AG04450 (cell line): Measurements from ENCODE around the gene PTPRD. TPM values are rescaled to one million over a fixed set of nuclear protein-coding genes. Genes with fewer than 3 reads are reported as not detected.
"Not testable (repeated sequence)": the region's sequence is repeated elsewhere in the genome, so short reads cannot be mapped to it uniquely, and the experiment has no call there.

Source experiments
- CTCF ChIA-PET: fragments of 300-600, 350-600 bp; formaldehyde crosslinking; extraction: SDS; loops from one replicate; lab custom pipeline; 2022; ENCODE audit warnings: antibody characterized with exemption, inconsistent platforms; lab: Charles Lee
- POLR2A ChIA-PET: fragments of 350-600 bp; formaldehyde crosslinking; extraction: SDS; loops from one replicate; lab custom pipeline; 2021; ENCODE audit warnings: antibody characterized with exemption, inconsistent platforms; lab: Yijun Ruan, JAX
- DNase-seq: peaks from one replicate; pipeline ENCODE4 v3.0.0-alpha.2; 2011; ENCODE audit warnings: low read depth, low spot score
- H3K27ac ChIP-seq: one replicate; pipeline ENCODE4 v1.5.1; 2012; ENCODE audit warnings: low read depth, low read length, control low read depth
- H3K27me3 ChIP-seq: one replicate; pipeline ENCODE4 v1.6.0; 2012; ENCODE audit warnings: low read length; ENCODE audit not compliant: control insufficient read depth, insufficient read depth
- H3K4me3 ChIP-seq: 2 replicates; pipeline ENCODE4 v1.5.1; 2011; ENCODE audit warnings: mild to moderate bottlenecking, low read depth, low read length, control low read depth
- H3K9me3 ChIP-seq: 2 replicates; pipeline ENCODE4 v1.5.1; 2012; ENCODE audit warnings: low read length; ENCODE audit not compliant: control insufficient read depth, insufficient read depth
- polyA plus RNA-seq: library from polyadenylated mRNA; depleted of rRNA; stranded (reverse); fragments of >200 nt; gene quantifications from 2 replicates; pipeline ENCODE4 v1.2.3, GENCODE V29; 2011
- TF ChIP-seq, protein P1 (sequence below): IDR thresholded peaks from 2 replicates; pipeline ENCODE4 v1.5.1; 2011; ENCODE audit warnings: low read depth, low read length, control low read depth, inconsistent platforms

Gene PTPRD
- polyA plus RNA-seq, 1 experiment, result 0.19 TPM

GRCh38 chr9:8980496-8981013 is 1632.2 kb downstream of the PTPRD start:
- peaks cover 3% of the 10 kb centered on the region; the same call in 1 of the 2 replicates for H3K9me3 ChIP-seq
- no peak for DNase-seq
- no peak overlapping the region for H3K4me3 ChIP-seq
- H3K27me3 ChIP-seq, result no peaks in the 10 kb centered on the region
- H3K27ac ChIP-seq, result no peak overlapping the region
- TF ChIP-seq, protein P1, sequence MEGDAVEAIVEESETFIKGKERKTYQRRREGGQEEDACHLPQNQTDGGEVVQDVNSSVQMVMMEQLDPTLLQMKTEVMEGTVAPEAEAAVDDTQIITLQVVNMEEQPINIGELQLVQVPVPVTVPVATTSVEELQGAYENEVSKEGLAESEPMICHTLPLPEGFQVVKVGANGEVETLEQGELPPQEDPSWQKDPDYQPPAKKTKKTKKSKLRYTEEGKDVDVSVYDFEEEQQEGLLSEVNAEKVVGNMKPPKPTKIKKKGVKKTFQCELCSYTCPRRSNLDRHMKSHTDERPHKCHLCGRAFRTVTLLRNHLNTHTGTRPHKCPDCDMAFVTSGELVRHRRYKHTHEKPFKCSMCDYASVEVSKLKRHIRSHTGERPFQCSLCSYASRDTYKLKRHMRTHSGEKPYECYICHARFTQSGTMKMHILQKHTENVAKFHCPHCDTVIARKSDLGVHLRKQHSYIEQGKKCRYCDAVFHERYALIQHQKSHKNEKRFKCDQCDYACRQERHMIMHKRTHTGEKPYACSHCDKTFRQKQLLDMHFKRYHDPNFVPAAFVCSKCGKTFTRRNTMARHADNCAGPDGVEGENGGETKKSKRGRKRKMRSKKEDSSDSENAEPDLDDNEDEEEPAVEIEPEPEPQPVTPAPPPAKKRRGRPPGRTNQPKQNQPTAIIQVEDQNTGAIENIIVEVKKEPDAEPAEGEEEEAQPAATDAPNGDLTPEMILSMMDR, result no peak
- POLR2A ChIA-PET, result no interaction called here
- CTCF ChIA-PET, result no interaction called here

GRCh38 chr9:8978334-8978733 is 1634.5 kb downstream of the PTPRD start:
- Histone ChIP-seq H3K27me3 (no peaks in the 10 kb centered on the region), H3K27ac (no peak overlapping the region), H3K9me3 (peaks cover 3% of the 10 kb centered on the region; the same call in 1 of the 2 replicates), H3K4me3 (no peak overlapping the region)
- DNase-seq, result no peak
- ChIA-PET POLR2A (no interaction called here), CTCF (no interaction called here)
- TF ChIP-seq, protein P1, result no peak

DNA sequence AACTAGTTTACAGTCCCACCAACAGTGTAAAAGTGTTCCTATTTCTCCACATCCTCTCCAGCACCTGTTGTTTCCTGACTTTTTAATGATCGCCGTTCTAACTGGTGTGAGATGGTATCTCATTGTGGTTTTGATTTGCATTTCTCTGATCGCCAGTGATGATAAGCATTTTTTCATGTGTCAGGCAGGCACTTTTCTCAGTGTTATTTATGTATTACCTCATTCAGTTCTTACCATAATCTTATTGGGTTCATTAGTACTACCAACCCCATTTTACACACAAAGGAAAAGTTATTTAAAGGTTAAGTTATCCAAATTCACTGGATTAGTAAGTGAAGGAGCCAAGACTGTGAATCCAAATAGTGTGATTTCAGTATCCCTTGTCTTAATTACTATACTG is 1644.5 kb downstream of the PTPRD start:
- H3K9me3 ChIP-seq, POLR2A ChIA-PET, H3K4me3 ChIP-seq, H3K27me3 ChIP-seq, CTCF ChIA-PET, H3K27ac ChIP-seq, DNase-seq: not testable (repeated sequence)

- CTCF ChIA-PET, result no interaction called here
- DNase-seq, result no peak
Measured at GRCh38 chr9:8963885-8964284, 1648.9 kb downstream of the PTPRD start.

DNA sequence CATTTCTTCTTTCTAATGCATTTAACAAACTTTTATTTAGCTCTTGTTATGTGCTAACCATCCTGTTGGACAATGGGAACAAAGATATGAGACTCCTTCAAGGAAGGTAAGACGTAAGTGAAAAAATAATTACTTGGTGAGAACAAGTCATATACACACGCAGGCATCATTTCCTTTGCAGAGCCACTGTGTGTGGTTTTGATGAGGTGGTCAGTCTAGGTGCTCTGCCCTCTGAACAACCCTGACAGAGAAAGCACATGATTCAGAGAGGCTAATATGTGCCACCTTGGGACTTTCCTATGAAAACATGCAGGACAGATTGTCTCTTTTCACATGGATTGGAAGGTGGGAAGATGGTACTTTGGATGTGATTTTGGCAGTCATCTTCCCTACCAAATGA is 1650.7 kb downstream of the PTPRD start:
- H3K27ac ChIP-seq, result no peak overlapping the region
- peaks cover 6% of the 10 kb centered on the region; the same call in 1 of the 2 replicates for H3K9me3 ChIP-seq
- POLR2A ChIA-PET, result no interaction called here
- DNase-seq, result no peak
- H3K4me3 ChIP-seq, result no peak overlapping the region
- CTCF ChIA-PET, result no interaction called here
- TF ChIP-seq, protein P1, result no peak
- no peaks in the 10 kb centered on the region for H3K27me3 ChIP-seq

More at GRCh38 chr9:8963885-8964284, 1648.9 kb downstream of the PTPRD start:
- POLR2A ChIA-PET, result no interaction called here
- H3K27ac ChIP-seq, result no peak overlapping the region
- peaks cover 6% of the 10 kb centered on the region; the same call in 1 of the 2 replicates for H3K9me3 ChIP-seq
- H3K27me3 ChIP-seq, result no peaks in the 10 kb centered on the region
- no peak overlapping the region for H3K4me3 ChIP-seq
- TF ChIP-seq, protein P1, result no peak
